Embryonic facial prominence (tissue), 1 donor: Measurements from ENCODE around the gene MAP2.
A peak's percentile ranks its signal among the peaks of the same experiment; 100 is the strongest.

Source experiments
- DNase-seq: peaks from one replicate; pipeline ENCODE4 v3.0.0-alpha.2; 2016; ENCODE audit errors: extremely low spot score

MAP2 gene

GRCh38 chr2:209719034-209719433 is 295.2 kb downstream of the MAP2 start:
- no peak for DNase-seq

GRCh38 chr2:209721497-209721896 is 297.6 kb downstream of the MAP2 start:
- DNase-seq: no peak

GRCh38 chr2:209726311-209726710 is 302.5 kb downstream of the MAP2 start:
- no peak for DNase-seq

- no peak for DNase-seq
These were observed 303.2 kb downstream of the MAP2 start for GRCh38 chr2:209727077-209727476.

- DNase-seq: no peak
These were observed 311.0 kb downstream of the MAP2 start for GRCh38 chr2:209734805-209735204.

- DNase-seq: no peak
These were observed 318.1 kb downstream of the MAP2 start for GRCh38 chr2:209741953-209742352.

GRCh38 chr2:209753020-209753419 is 329.2 kb downstream of the MAP2 start:
- DNase-seq: no peak

GRCh38 chr2:209757163-209757562 is 333.3 kb downstream of the MAP2 start:
- DNase-seq: no peak

- DNase-seq: no peak
These were observed 337.7 kb downstream of the MAP2 start for GRCh38 chr2:209761566-209761965.

- no peak for DNase-seq
These were observed 338.7 kb downstream of the MAP2 start for GRCh38 chr2:209762563-209762962.

GRCh38 chr2:209763106-209763505 is 339.3 kb downstream of the MAP2 start:
- DNase-seq: no peak

- no peak for DNase-seq
These were observed 342.8 kb downstream of the MAP2 start for GRCh38 chr2:209766613-209767012.

GRCh38 chr2:209767316-209767715 is 343.5 kb downstream of the MAP2 start:
- no peak for DNase-seq

GRCh38 chr2:209768557-209768956 is 344.7 kb downstream of the MAP2 start:
- DNase-seq: no peak

GRCh38 chr2:209771474-209772289 is 347.8 kb downstream of the MAP2 start, which contains the start of gene UNC80:
TSS of gene UNC80 (plus strand) at chr2:209771832. CDS start at chr2:209772073, 241 bp downstream.
- peak; percentile 62 for DNase-seq

GRCh38 chr2:209772290-209772685 is 348.4 kb downstream of the MAP2 start:
- no peak for DNase-seq

GRCh38 chr2:209773377-209773776 is 349.5 kb downstream of the MAP2 start:
- DNase-seq: no peak
